Mammary microvascular endothelial cell (primary cell): ENCODE data around the gene WNT8A. TPM values are rescaled to one million over a fixed set of nuclear protein-coding genes. Genes with fewer than 3 reads are reported as not detected.

Source experiments
- total RNA-seq: library from RNA; depleted of rRNA; stranded (reverse); fragments of >200 nt; gene quantifications from 2 replicates; pipeline ENCODE4 v1.2.3, GENCODE V29; 2015

Gene WNT8A, protein sequence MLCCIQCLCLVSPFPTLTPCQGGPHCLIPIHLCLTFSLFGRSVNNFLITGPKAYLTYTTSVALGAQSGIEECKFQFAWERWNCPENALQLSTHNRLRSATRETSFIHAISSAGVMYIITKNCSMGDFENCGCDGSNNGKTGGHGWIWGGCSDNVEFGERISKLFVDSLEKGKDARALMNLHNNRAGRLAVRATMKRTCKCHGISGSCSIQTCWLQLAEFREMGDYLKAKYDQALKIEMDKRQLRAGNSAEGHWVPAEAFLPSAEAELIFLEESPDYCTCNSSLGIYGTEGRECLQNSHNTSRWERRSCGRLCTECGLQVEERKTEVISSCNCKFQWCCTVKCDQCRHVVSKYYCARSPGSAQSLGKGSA
- not detected in 2 replicates for total RNA-seq

DNA sequence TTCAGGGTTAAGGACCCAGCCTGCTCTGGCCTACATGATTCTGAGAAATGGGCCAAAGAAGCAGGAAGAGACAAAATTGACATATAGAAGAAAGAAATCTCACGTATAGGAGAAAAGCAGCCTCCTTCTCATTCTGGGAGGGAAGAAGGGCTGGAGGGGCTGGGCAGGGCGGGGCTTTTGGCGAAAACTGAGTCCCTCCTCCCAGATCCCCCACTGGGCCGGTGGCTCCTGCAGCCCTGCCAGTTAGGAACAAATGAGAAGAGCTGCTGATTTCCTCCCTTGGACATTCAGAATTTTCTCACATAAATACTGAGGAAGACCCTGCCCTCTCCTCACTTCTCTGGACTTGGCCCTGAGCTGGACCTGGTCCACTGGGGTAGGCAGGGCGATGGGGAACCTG lies at the start of gene WNT8A:
Gene WNT8A, plus strand, starts transcription at position 332 of the 400 bp plus-strand sequence. CDS start 95 bp downstream, outside the sequence.

DNA sequence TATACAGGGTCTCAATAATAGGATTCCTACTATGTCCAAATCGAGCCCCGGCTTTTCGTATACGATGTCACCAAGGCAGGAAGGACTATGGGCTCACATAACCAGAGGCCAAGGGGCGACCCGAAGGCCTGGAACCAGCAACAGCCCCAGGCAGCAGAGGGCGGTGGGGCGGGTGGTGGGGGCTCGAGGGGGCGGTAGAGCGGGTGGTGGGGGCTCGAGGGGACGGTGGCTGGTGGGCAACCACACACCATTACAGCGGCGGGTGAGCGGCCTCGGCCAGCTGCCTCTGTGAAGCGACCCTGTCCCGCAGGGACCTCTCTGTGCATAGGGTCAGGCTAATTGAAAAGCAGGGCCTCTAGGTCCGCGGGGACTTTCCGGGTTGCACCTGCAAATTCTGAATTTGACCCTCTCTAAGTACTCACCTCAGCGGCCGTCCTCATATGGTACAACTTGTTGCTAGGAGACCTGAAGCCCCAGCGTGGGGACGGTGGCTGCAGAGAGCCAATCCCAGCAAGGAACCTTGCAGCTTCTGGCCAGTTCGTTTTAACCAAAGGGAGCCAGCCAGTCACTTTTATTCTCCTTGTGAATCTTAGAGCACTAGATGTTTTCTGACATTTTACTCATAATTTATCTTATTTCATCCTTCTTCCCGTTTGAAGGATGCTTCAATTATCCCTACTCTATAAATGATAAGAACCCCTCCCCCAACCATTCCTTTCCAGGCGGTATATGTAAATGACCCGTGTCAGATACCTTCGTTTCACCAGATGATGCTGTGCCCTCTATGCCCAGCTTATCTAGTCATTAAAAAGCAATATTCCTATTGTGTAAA lies 55.3 kb downstream of the WNT8A start, which contains the start of gene NME5:
Gene NME5, minus strand, starts transcription at position 480 of the 832 bp plus-strand sequence. CDS start 648 bp downstream, outside the sequence.

Other genes with a start within 250 kb of the WNT8A start
- not detected in 2 replicates for gene MYOT, start 216.2 kb upstream of the WNT8A start, total RNA-seq
- gene PKD2L2, start 194.6 kb upstream of the WNT8A start, total RNA-seq = not detected in 2 replicates
- gene FAM13B, start 51.0 kb upstream of the WNT8A start, total RNA-seq = 5.1 and 6.4 TPM in 2 replicates
- 0.07 and 0.39 TPM in 2 replicates for gene NME5, start 55.4 kb downstream of the WNT8A start, total RNA-seq
- gene BRD8, start 94.6 kb downstream of the WNT8A start, total RNA-seq = 23.0 and 25.4 TPM in 2 replicates
- 78.7 and 83.2 TPM in 2 replicates for gene KIF20A, start 95.1 kb downstream of the WNT8A start, total RNA-seq
- gene CDC23, start 129.3 kb downstream of the WNT8A start, total RNA-seq = 31.1 and 33.6 TPM in 2 replicates
- not detected in 2 replicates for gene GFRA3, start 190.6 kb downstream of the WNT8A start, total RNA-seq
- gene CDC25C, start 247.8 kb downstream of the WNT8A start, total RNA-seq = 9.4 and 14.9 TPM in 2 replicates